Measurements from ENCODE around the gene CAVIN3. TPM values are rescaled to one million over a fixed set of nuclear protein-coding genes. Genes with fewer than 3 reads are reported as not detected.

CAVIN3 gene
- total and polyA plus RNA-seq, 10 of the 15 experiments (the other 5 are each of a cell fraction or from before 2014, with no cell fraction given) = 0.05 to 13.9 (median 4.5) TPM

GRCh38 chr11:6320411-6321155 is at the start of gene CAVIN3 (continued):
- TF ChIP-seq SKIL (IDR thresholded peaks at IDR 0.05; ENCODE audit: low read depth, poor library complexity, severe bottlenecking) (no peak), EP300 (IDR thresholded peaks at IDR 0.05; ENCODE audit: borderline replicate concordance in 1 of 2, control insufficient read depth in 1 of 2, low read depth in 2 of 2, low read length in 2 of 2) (peak; percentile 51 to 66), EGR1 (IDR thresholded peaks at IDR 0.05; ENCODE audit: borderline replicate concordance in 1 of 2, low read depth in 2 of 2, low read length in 2 of 2) (no peak), ZNF592 (IDR thresholded peaks at IDR 0.05) (no peak), ZBTB40 (IDR thresholded peaks at IDR 0.05; ENCODE audit: borderline replicate concordance) (no peak), E2F4 (IDR thresholded peaks at IDR 0.05; ENCODE audit: low read depth, low read length) (no peak), PML (IDR thresholded peaks at IDR 0.05; ENCODE audit: low read length) (peak; percentile 10; the same call in 1 of the 2 replicates), MTA2 (IDR thresholded peaks at IDR 0.05; ENCODE audit: low read depth) (peak; percentile 43; the same call in 1 of the 2 replicates), RBBP5 (conservative IDR thresholded peaks at IDR 0.05) (no peak), SP1 (IDR thresholded peaks at IDR 0.05; ENCODE audit: low read depth, low read length) (no peak), NR2F1 (conservative IDR thresholded peaks at IDR 0.05) (no peak), NR2C1 (IDR thresholded peaks at IDR 0.05) (no peak), USF1 (IDR thresholded peaks at IDR 0.05; ENCODE audit: borderline replicate concordance, extremely low read length, insufficient read depth, low read depth, low read length) (no peak), FOXM1 (IDR thresholded peaks at IDR 0.05; ENCODE audit: low read depth, low read length) (no peak), CHD1 (IDR thresholded peaks at IDR 0.05; ENCODE audit: low read depth, low read length) (no peak), IKZF1 (conservative IDR thresholded peaks at IDR 0.05) (peak; percentile 46), CHD4 (IDR thresholded peaks at IDR 0.05) (no peak)
